Body of pancreas (tissue), 4 donors: ENCODE results near the gene DLG2.

Source experiments
- POLR2A ChIP-seq, 3 donors: fragments of 450-650 bp; IDR thresholded peaks; one replicate each; pipeline ENCODE4 v1.6.1; 2016; ENCODE audit warnings: antibody characterized with exemption in 3 of 3, mild to moderate bottlenecking in 2 of 3
- TF ChIP-seq, protein P1 (sequence below), 7 experiments: fragments of 450-650 bp in 4 of 7; fragments of 200-600 bp in 3 of 7; sonication (generic) in 3 of 7; IDR thresholded peaks; one replicate each; pipeline ENCODE4 v1.5.1; 2016 to 2019; ENCODE audit warnings: antibody characterized with exemption in 7 of 7

DNA sequence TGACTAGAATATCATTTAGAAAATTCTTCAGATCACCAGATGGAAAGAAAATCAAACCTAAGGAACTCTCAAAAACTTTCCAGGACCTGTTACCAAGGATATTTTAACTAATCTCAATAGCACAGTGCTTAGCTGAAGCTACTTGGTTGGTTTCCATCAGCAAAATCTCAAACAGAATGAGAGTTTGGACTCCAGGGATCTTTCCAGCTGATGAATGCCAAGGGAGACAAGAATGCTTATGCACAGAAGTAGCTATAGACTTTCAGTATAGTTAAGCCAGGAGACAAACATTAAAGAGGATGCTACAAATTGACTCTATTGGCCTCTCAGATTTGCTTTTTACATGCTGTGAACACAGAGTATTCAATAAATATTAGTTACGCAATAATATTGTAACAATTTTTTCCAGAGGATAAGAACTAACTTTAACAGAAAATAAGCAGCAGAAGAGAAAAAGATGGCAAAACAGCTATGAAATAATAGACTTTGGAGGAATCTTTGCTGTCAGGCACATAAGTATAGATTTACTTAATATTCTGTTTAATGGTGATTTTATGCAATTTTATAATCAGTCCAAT, 331.4 kb downstream of the DLG2 start:
- no peak for TF ChIP-seq POLR2A (IDR thresholded peaks at IDR 0.05)
- TF ChIP-seq, protein P1, sequence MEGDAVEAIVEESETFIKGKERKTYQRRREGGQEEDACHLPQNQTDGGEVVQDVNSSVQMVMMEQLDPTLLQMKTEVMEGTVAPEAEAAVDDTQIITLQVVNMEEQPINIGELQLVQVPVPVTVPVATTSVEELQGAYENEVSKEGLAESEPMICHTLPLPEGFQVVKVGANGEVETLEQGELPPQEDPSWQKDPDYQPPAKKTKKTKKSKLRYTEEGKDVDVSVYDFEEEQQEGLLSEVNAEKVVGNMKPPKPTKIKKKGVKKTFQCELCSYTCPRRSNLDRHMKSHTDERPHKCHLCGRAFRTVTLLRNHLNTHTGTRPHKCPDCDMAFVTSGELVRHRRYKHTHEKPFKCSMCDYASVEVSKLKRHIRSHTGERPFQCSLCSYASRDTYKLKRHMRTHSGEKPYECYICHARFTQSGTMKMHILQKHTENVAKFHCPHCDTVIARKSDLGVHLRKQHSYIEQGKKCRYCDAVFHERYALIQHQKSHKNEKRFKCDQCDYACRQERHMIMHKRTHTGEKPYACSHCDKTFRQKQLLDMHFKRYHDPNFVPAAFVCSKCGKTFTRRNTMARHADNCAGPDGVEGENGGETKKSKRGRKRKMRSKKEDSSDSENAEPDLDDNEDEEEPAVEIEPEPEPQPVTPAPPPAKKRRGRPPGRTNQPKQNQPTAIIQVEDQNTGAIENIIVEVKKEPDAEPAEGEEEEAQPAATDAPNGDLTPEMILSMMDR (IDR thresholded peaks at IDR 0.05) = no peak
